Parathyroid adenoma (tissue), 2 donors: Measurements from ENCODE around the gene NDUFS1.
"Not testable (repeated sequence)": the region's sequence is repeated elsewhere in the genome, so short reads cannot be mapped to it uniquely, and the experiment has no call there.

Experiments used
- H2AFZ ChIP-seq: fragments of 300-600 bp; sonication (generic); one replicate; pipeline ENCODE4 v1.7.0; 2017; ENCODE audit warnings: antibody characterized with exemption, mild to moderate bottlenecking
- H3K27ac ChIP-seq: fragments of 300-600 bp; sonication (generic); one replicate; pipeline ENCODE4 v1.7.0; 2017
- H3K27me3 ChIP-seq: fragments of 300-600 bp; sonication (generic); one replicate; pipeline ENCODE4 v1.7.0; 2017; ENCODE audit warnings: low read length; ENCODE audit not compliant: control insufficient read depth, insufficient read depth
- H3K36me3 ChIP-seq: fragments of 300-600 bp; sonication (generic); one replicate; pipeline ENCODE4 v1.7.0; 2017; ENCODE audit warnings: low read length; ENCODE audit not compliant: control insufficient read depth, insufficient read depth
- H3K4me1 ChIP-seq: fragments of 300-600 bp; sonication (generic); one replicate; pipeline ENCODE4 v1.7.0; 2017; ENCODE audit warnings: control low read depth
- H3K4me2 ChIP-seq: fragments of 300-600 bp; sonication (generic); one replicate; pipeline ENCODE4 v1.7.0; 2017; ENCODE audit warnings: low read length
- H3K4me3 ChIP-seq: fragments of 300-600 bp; sonication (generic); one replicate; pipeline ENCODE4 v1.7.0; 2017; ENCODE audit warnings: low read depth, low read length
- H3K79me2 ChIP-seq: fragments of 300-600 bp; sonication (generic); one replicate; pipeline ENCODE4 v1.7.0; 2017; ENCODE audit warnings: control low read depth
- H3K9ac ChIP-seq: fragments of 300-600 bp; sonication (generic); one replicate; pipeline ENCODE4 v1.7.0; 2017; ENCODE audit warnings: mild to moderate bottlenecking
- H3K9me3 ChIP-seq: fragments of 300-600 bp; sonication (generic); one replicate; pipeline ENCODE4 v1.7.0; 2017; ENCODE audit warnings: low read length; ENCODE audit not compliant: control insufficient read depth
- CTCF ChIP-seq: fragments of 300-600 bp; sonication (generic); IDR thresholded peaks from one replicate; pipeline ENCODE4 v1.7.0; 2017; ENCODE audit warnings: antibody characterized with exemption, mild to moderate bottlenecking
- donor health status: primary hyperparathyroidism.

Gene NDUFS1

GRCh38 chr2:206112108-206112507 is 47.1 kb downstream of the NDUFS1 start:
- H3K4me2 ChIP-seq, result no peak overlapping the region
- H3K36me3 ChIP-seq, result no peaks in the 10 kb centered on the region
- no peaks in the 10 kb centered on the region for H3K27me3 ChIP-seq
- no peak overlapping the region for H3K9ac ChIP-seq
- H3K27ac ChIP-seq, result no peak overlapping the region
- no peaks in the 10 kb centered on the region for H3K9me3 ChIP-seq
- H2AFZ ChIP-seq, result no peak overlapping the region
- H3K4me3 ChIP-seq, result no peak overlapping the region
- no peak for TF ChIP-seq CTCF
- H3K4me1 ChIP-seq, result no peaks in the 10 kb centered on the region
- H3K79me2 ChIP-seq, result no peaks in the 10 kb centered on the region

GRCh38 chr2:206108713-206109112 is 50.5 kb downstream of the NDUFS1 start:
- no peaks in the 10 kb centered on the region for H3K36me3 ChIP-seq
- H3K4me2 ChIP-seq, result no peak overlapping the region
- no peaks in the 10 kb centered on the region for H3K79me2 ChIP-seq
- H3K4me3 ChIP-seq, result no peak overlapping the region
- no peaks in the 10 kb centered on the region for H3K4me1 ChIP-seq
- no peak overlapping the region for H2AFZ ChIP-seq
- H3K27me3 ChIP-seq, result no peaks in the 10 kb centered on the region
- no peak overlapping the region for H3K9ac ChIP-seq
- H3K27ac ChIP-seq, result no peak overlapping the region
- no peak for TF ChIP-seq CTCF
- no peaks in the 10 kb centered on the region for H3K9me3 ChIP-seq

GRCh38 chr2:206105541-206105940 is 53.7 kb downstream of the NDUFS1 start:
- Histone ChIP-seq H3K9ac (no peak overlapping the region), H3K27ac (no peak overlapping the region), H2AFZ (no peak overlapping the region), H3K36me3 (no peaks in the 10 kb centered on the region), H3K27me3 (no peaks in the 10 kb centered on the region), H3K79me2 (no peaks in the 10 kb centered on the region), H3K4me2 (no peak overlapping the region), H3K4me1 (no peaks in the 10 kb centered on the region), H3K9me3 (no peaks in the 10 kb centered on the region), H3K4me3 (no peak overlapping the region)
- no peak for TF ChIP-seq CTCF

GRCh38 chr2:206105038-206105437 is 54.2 kb downstream of the NDUFS1 start:
- Histone ChIP-seq H3K4me3 (no peak overlapping the region), H3K79me2 (no peaks in the 10 kb centered on the region), H3K36me3 (no peaks in the 10 kb centered on the region), H3K9me3 (no peaks in the 10 kb centered on the region), H3K9ac (no peak overlapping the region), H3K27ac (no peak overlapping the region), H3K4me1 (no peaks in the 10 kb centered on the region), H3K4me2 (no peak overlapping the region), H2AFZ (no peak overlapping the region), H3K27me3 (no peaks in the 10 kb centered on the region)
- TF ChIP-seq CTCF, result no peak

- not testable (repeated sequence) for H3K27ac ChIP-seq, H3K79me2 ChIP-seq, H3K9ac ChIP-seq, H3K9me3 ChIP-seq, H2AFZ ChIP-seq, H3K4me1 ChIP-seq, H3K4me3 ChIP-seq, H3K36me3 ChIP-seq, H3K4me2 ChIP-seq, H3K27me3 ChIP-seq
Measured at GRCh38 chr2:206098872-206099271, 60.4 kb downstream of the NDUFS1 start.
